Measurements from ENCODE around the gene CCL20. TPM values are rescaled to one million over a fixed set of nuclear protein-coding genes. Genes with fewer than 3 reads are reported as not detected.

CCL20 gene
- polyA plus RNA-seq, 4 donors, result 0.23 to 0.61 (median 0.42) TPM

Other genes with a start within 250 kb of the CCL20 start
- not detected for gene SCYGR2, start 214.9 kb upstream of the CCL20 start, polyA plus RNA-seq (ENCODE audit: insufficient read length in 4 of 4)
- not detected for gene SCYGR3, start 199.0 kb upstream of the CCL20 start, polyA plus RNA-seq (ENCODE audit: insufficient read length in 4 of 4)
- gene SCYGR4, start 196.3 kb upstream of the CCL20 start, polyA plus RNA-seq (ENCODE audit: insufficient read length in 4 of 4), result not detected
- gene SCYGR5, start 147.0 kb upstream of the CCL20 start, polyA plus RNA-seq (ENCODE audit: insufficient read length in 4 of 4), result not detected
- 10 to 100 TPM in 2 of 4 donors, 1 to 10 TPM in 2; 5.7 to 10.4 (median 9.0) TPM for gene SLC19A3, start 95.8 kb upstream of the CCL20 start, polyA plus RNA-seq (ENCODE audit: insufficient read length in 4 of 4)
- gene SCYGR6, start 89.1 kb upstream of the CCL20 start, polyA plus RNA-seq (ENCODE audit: insufficient read length in 4 of 4), result not detected
- not detected for gene SCYGR7, start 85.5 kb upstream of the CCL20 start, polyA plus RNA-seq (ENCODE audit: insufficient read length in 4 of 4)
- not detected for gene SCYGR8, start 67.9 kb upstream of the CCL20 start, polyA plus RNA-seq (ENCODE audit: insufficient read length in 4 of 4)
- under 1 TPM; 0.37 to 0.95 (median 0.66) TPM for gene DAW1, start 57.8 kb downstream of the CCL20 start, polyA plus RNA-seq (ENCODE audit: insufficient read length in 4 of 4)

All from left renal cortex interstitium (tissue), 4 donors.